HG03135 (cell line): Measurements from ENCODE around the gene VIPAS39.
A peak's percentile ranks its signal among the peaks of the same experiment; 100 is the strongest.
"Not testable (repeated sequence)": the region's sequence is repeated elsewhere in the genome, so short reads cannot be mapped to it uniquely, and the experiment has no call there.

Experiments
- ATAC-seq: cut with Tn5 transposase; IDR thresholded peaks from one replicate; pipeline ENCODE4 v1.9.1; 2021; ENCODE audit warnings: mild to moderate bottlenecking, moderate library complexity; ENCODE audit not compliant: unreplicated experiment

The VIPAS39 gene

GRCh38 chr14:77470224-77470870 is 12.9 kb upstream of the VIPAS39 start:
- ATAC-seq = no peak

- no peak for ATAC-seq
Observed at GRCh38 chr14:77469539-77469938, 12.1 kb upstream of the VIPAS39 start.

DNA sequence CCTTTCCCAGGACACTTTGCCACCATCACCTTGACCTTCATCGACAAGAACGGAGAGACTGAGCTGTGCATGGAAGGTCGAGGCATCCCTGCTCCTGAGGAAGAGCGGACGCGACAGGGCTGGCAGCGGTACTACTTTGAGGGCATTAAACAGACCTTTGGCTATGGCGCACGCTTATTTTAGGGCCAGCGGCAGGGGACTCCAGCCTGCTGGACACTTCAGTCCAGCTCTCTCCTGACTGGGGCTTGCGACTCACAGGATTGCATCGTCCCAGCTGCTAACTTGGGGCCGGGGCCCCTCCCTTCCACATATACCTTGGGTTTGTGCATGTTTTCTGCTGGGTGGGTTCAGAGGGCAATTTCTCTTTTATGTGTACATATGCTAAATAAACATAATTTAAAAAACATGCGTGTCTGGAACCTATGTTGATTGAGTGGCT is 11.7 kb upstream of the VIPAS39 start:
- ATAC-seq = no peak

- ATAC-seq = no peak
Observed at GRCh38 chr14:77467801-77468200, 10.4 kb upstream of the VIPAS39 start.

- no peak for ATAC-seq
Observed at GRCh38 chr14:77459072-77459723, 1.8 kb upstream of the VIPAS39 start.

DNA sequence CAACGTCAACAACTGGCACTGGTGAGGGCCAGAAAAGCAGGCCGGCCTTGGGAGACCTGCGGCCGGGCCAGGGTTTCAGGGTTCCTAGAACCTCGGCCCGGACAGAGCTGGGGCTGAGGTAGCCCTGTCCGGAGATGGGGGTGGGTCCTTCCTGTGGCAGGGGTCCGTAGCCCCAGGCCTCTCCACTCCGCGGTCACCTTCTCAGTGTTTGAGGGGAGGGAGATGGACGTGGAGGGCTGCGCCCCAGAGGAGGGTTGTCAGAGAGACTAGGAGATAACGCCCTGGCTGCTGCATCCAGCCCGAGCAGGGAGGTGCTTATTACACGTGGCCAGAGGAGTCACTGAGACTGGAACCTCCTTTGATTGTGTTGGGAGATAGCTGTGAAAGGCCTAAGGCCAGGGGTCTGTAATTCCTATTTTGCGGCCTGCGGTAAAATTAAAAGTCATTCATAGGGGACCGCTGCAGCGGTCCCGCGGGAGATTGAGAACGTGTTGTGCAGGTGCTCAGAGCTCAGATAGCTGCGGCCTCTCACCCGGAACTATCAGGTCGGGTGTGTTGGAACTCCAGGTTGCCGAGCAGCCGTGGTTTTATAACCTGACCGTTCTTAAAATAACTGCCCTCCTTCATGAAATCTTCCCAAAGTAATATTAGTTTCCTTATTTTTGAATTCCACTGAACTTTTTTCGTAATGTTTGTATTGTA is 999 bp upstream of the VIPAS39 start:
- peak; percentile 19 for ATAC-seq

DNA sequence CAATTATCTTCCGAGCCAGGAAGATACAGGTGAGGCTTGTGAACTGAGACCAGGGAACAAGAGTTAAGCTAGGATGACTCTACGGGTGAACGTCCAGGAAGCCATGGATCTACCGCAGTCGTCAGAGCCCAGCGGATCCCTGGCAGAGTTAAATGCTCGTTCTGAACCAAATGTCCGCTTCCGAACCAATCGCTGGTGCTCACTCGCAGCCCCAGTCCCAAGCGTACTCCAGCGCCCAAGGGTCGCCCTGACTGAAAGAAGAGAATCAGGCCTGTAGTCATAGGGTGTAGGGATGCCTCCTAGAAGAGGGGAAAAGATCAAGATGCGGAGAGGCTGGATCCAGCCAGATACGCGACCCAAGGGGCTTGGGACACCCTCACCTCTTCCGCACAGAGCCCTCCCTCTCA is 283 bp downstream of the VIPAS39 start:
- ATAC-seq = no peak

DNA sequence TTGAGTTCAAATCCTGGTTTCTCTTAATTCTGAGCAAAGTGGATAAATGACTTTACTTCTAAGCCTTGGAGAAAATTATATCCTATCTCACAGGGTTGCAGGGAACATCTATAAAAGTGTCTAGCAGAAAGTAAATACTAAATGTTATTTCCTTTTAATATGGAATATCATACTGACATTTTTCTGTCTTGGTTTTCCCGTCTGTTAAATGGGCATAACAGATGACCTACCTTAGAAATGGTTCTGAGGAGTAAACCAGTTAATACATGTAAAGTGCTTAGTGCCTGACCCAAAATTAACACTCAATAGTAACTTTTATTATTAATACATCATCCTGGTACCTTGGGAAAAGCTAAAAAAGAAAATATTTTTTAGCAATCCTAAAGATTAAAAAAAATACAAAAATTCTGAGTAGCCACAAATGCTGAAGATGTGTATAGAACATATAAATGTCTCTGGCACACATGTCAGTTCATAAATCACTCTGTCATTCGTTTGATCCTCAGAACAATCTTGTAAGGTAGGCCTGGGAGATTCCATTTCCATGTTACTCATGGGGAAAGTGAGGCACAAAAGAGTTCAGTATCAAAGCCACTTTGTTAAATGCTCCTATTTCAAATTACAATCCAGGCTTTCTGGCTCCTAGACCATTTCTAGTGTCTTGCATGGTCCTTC is 1.3 kb downstream of the VIPAS39 start:
- no peak for ATAC-seq

DNA sequence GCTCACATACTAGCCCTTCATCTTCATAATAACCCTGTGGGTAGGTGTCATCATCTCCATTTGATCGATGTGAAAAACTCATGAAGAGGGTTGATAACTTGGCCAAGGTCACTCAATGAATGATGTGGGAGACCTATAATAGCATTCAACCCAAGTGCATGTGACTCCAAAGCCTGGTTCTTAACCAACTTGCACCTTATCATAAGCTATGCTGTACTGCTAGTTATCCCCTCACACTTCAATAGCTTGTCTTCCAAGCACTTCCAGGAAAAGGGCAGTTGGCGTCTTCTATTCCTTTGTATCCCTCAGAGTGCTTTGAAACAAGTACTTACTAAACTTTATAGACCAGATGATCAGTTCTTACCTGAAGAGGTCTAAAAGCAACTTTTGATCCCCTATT is 15.2 kb downstream of the VIPAS39 start:
- ATAC-seq = no peak

GRCh38 chr14:77439861-77440260 is 17.5 kb downstream of the VIPAS39 start:
- ATAC-seq = no peak

DNA sequence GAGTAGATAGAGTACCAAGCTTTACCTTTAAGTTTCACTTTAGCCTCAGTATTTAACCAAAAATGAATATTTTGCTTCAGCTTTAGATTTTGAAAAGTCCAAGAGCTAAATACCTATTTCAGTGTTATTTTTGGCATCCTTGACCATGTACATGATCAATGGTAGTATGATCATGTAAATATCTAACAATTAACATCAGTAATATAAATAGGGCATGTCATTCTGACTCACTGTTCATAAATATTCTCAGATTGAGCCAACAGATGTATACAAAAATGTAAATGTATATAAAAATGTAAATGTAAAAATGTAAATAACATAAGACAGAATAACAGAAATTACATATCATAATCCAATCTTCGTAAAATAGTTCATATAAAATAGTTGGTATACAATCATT is 18.8 kb downstream of the VIPAS39 start:
- ATAC-seq = no peak

DNA sequence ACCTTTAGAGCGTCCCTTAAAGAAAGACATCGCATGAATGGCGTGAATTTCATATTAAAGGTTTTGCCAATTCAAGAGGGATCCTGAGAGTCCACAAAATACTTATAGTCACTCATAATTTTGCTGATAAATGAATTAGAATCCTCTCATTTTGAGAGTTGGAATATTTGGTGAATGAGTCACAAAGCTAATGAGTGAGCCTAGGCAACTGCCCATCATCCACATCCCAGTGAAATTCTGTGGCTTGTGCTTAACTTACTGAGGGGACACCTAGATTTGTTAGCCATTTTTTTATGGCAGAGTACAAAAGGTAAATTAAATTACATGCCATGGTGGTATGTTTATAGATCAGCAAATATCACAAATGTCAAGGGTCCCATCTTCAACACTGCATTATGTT is 21.4 kb downstream of the VIPAS39 start:
- ATAC-seq = no peak

DNA sequence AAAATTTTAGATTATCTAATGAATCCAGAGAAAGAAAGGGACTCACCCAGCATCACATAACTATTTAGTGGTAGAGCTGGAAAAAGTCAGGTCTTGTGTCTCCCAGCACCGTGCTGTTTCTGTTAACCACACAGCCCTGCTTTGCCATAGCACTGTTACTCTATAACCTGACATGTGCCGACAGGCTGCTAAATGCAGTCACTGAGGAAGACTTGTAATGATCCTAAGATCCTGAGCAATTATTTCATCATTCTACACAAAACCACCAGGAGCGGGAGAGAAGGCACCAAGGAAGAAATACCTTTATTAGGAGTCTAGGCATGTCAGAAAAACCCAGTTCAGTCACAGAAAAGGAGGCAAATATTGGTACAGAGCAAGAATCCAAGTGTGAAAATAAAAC is 31.0 kb downstream of the VIPAS39 start:
- no peak for ATAC-seq

- ATAC-seq = no peak
Observed at GRCh38 chr14:77424862-77425261, 32.5 kb downstream of the VIPAS39 start.

GRCh38 chr14:77423423-77423822 is 34.0 kb downstream of the VIPAS39 start, which contains the start of gene NOXRED1:
Gene NOXRED1 (minus strand): TSS chr14:77423523. CDS start chr14:77422889, 634 bp downstream.
- ATAC-seq = no peak

- ATAC-seq = no peak
Observed at GRCh38 chr14:77421201-77421600, 36.2 kb downstream of the VIPAS39 start.

- ATAC-seq = no peak
Observed at GRCh38 chr14:77416836-77417235, 40.6 kb downstream of the VIPAS39 start.

DNA sequence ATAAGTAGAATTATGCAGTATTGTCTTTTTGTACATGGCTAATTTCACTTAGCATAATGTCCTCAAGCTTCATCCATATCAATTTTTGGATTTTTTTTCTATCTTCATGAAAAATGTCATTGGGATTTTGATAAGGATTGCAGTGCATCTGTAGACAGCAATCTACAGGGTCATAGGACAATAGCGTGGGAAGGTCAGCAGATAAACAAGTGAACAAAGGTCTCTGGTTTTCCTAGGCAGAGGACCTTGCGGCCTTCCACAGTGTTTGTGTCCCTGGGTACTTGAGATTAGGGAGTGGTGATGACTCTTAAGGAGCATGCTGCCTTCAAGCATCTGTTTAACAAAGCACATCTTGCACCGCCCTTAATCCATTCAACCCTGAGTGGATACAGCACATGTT is 41.3 kb downstream of the VIPAS39 start:
- ATAC-seq = not testable (repeated sequence)

GRCh38 chr14:77415403-77416030 is 41.9 kb downstream of the VIPAS39 start:
- ATAC-seq = not testable (repeated sequence)

GRCh38 chr14:77409131-77409533 is 48.3 kb downstream of the VIPAS39 start:
- ATAC-seq = no peak

DNA sequence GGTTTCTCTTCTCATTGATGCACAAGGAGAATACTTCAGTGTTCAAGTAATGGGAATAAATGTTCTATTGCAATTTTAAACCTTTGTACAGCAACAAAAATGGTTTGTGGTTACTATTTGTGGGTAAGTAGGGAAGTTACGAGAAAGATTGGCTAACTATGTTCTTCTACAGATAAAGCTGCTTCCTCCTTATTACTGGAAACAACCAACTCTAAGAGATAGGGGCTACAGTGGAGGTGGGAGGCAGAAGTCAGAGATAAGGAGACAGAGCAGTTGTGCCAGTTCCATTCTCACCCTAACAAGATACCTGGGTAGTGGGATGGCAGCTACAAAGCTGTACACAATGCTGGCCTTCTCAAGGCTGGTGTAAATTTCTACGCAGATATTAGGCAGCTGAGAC is 50.2 kb downstream of the VIPAS39 start:
- ATAC-seq = no peak
